Measurements from ENCODE around the gene ARHGAP22. TPM values are rescaled to one million over a fixed set of nuclear protein-coding genes. Genes with fewer than 3 reads are reported as not detected.

The ARHGAP22 gene
- total RNA-seq, 2 experiments from 2014 or later, result 0.19 to 0.46 TPM

GRCh38 chr10:48480397-48481374 lies 124.2 kb downstream of the ARHGAP22 start:
- no peak overlapping the region for H2AFZ ChIP-seq (ENCODE audit: low read length)
- H3K4me1 ChIP-seq (ENCODE audit: insufficient read depth, low read length, poor library complexity, severe bottlenecking), result no peaks in the 10 kb centered on the region
- no peaks in the 10 kb centered on the region for H4K20me1 ChIP-seq (ENCODE audit: insufficient read depth, low read length)
- no peaks in the 10 kb centered on the region for H3K9me2 ChIP-seq (ENCODE audit: insufficient read depth, low read length)
- H3K4me2 ChIP-seq (ENCODE audit: low read length), result no peak overlapping the region
- H3K36me3 ChIP-seq (ENCODE audit: insufficient read depth, low read length), result no peaks in the 10 kb centered on the region
- no TSS peak for BruUV-seq (replicated peaks)
- H3K27ac ChIP-seq (ENCODE audit: low read depth, low read length, poor library complexity, severe bottlenecking), result no peak overlapping the region
- no peaks in the 10 kb centered on the region for H3K9me3 ChIP-seq (ENCODE audit: low read length)
- H3K4me3 ChIP-seq (ENCODE audit: low read depth, low read length, poor library complexity, severe bottlenecking), result no peak overlapping the region
- CTCF ChIA-PET (ENCODE audit: unreplicated experiment), result no interaction called here
- POLR2A ChIA-PET, result no interaction called here
- intact Hi-C loops (cut with micrococcal nuclease; ENCODE audit: unreplicated experiment), result no loop called here
- DNase-seq (ENCODE audit: low spot score), result no peak
- TF ChIP-seq CTCF (conservative IDR thresholded peaks at IDR 0.05; ENCODE audit: low read length) (no peak), EZH2phosphoT487 (IDR thresholded peaks at IDR 0.05; ENCODE audit: borderline replicate concordance, low read depth, low read length) (no peak)
- H3K79me2 ChIP-seq (ENCODE audit: insufficient read depth, low read depth, low read length), result no peaks in the 10 kb centered on the region

GRCh38 chr10:48478980-48479811 lies 125.7 kb downstream of the ARHGAP22 start:
- BruUV-seq (replicated peaks), result no TSS peak
- no peak overlapping the region for H3K27ac ChIP-seq (ENCODE audit: low read depth, low read length, poor library complexity, severe bottlenecking)
- POLR2A ChIA-PET, result no interaction called here
- no peaks in the 10 kb centered on the region for H3K9me3 ChIP-seq (ENCODE audit: low read length)
- H4K20me1 ChIP-seq (ENCODE audit: insufficient read depth, low read length), result no peaks in the 10 kb centered on the region
- no peaks in the 10 kb centered on the region for H3K4me1 ChIP-seq (ENCODE audit: insufficient read depth, low read length, poor library complexity, severe bottlenecking)
- no peaks in the 10 kb centered on the region for H3K79me2 ChIP-seq (ENCODE audit: insufficient read depth, low read depth, low read length)
- intact Hi-C loops (cut with micrococcal nuclease; ENCODE audit: unreplicated experiment), result no loop called here
- TF ChIP-seq EZH2phosphoT487 (IDR thresholded peaks at IDR 0.05; ENCODE audit: borderline replicate concordance, low read depth, low read length) (no peak), CTCF (conservative IDR thresholded peaks at IDR 0.05; ENCODE audit: low read length) (no peak)
- no peak for DNase-seq (ENCODE audit: low spot score)
- H3K4me2 ChIP-seq (ENCODE audit: low read length), result no peak overlapping the region
- H3K9me2 ChIP-seq (ENCODE audit: insufficient read depth, low read length), result no peaks in the 10 kb centered on the region
- no peak overlapping the region for H2AFZ ChIP-seq (ENCODE audit: low read length)
- H3K36me3 ChIP-seq (ENCODE audit: insufficient read depth, low read length), result no peaks in the 10 kb centered on the region
- CTCF ChIA-PET (ENCODE audit: unreplicated experiment), result no interaction called here
- no peak overlapping the region for H3K4me3 ChIP-seq (ENCODE audit: low read depth, low read length, poor library complexity, severe bottlenecking)

Measured in OCI-LY7 (cell line).